SU-DHL-6 (cell line): Measurements from ENCODE around the gene SLC1A3.

Experiments used
- CTCF ChIP-seq: fragments of 200-600 bp; sonication (generic); IDR thresholded peaks from one replicate; pipeline ENCODE4 v1.5.1; 2017; ENCODE audit warnings: antibody characterized with exemption, mild to moderate bottlenecking, low read length, moderate library complexity; ENCODE audit not compliant: insufficient read depth, poor library complexity, severe bottlenecking
- EZH2phosphoT487 ChIP-seq: fragments of 200-600 bp; sonication (generic), shearing (Covaris generic); conservative IDR thresholded peaks from 2 replicates; pipeline ENCODE4 v1.6.1; 2018; ENCODE audit warnings: mild to moderate bottlenecking, antibody characterized with exemption, low read length, moderate library complexity, mixed read lengths

DNA sequence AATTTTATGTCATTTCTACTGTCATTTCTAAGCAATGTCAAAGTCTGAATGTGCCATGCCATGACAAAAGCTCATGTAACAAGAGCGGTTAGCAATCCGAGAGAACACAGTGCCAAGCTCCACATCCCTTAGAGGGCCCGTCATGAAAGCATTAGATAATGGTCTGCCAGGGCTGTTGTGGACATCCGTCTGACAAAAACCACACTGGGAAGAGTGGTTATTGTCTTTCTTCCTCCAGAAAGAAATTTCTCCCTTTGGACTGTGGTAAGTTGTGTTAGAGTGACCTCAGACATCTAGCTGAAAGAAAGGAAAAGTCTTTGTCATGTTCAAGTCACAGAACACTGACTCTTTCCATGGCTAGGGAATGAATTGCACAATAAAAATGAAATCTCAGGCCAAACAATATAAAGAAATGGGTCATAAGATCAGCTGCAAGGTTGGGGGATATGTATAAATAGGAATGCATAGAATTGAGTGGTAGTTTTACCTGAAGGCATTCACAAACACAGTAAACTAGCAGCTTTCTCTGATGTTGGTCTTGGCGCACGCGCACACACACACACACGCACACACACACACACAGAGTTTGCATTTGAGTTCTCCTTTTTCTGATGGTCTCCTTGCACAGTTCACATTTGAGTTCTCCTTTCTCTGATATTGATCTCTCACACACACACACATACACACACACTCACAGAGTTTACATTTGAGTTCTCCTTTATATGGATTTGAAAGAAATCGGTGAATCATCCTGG, 5.3 kb downstream of the SLC1A3 start:
- TF ChIP-seq CTCF, result no peak
- no peak for TF ChIP-seq EZH2phosphoT487
